Muscle layer of colon (tissue), 2 donors: ENCODE results near the gene ARMS2.

ENCODE experiments used
- H3K27ac ChIP-seq: one replicate; pipeline ENCODE4 v1.7.0; 2013; ENCODE audit warnings: low read depth, mild to moderate bottlenecking, low read length, moderate library complexity
- H3K27me3 ChIP-seq, 2 donors: one replicate each; pipeline ENCODE4 v1.7.0; 2013; ENCODE audit warnings: low read length in 2 of 2, mild to moderate bottlenecking in 2 of 2; ENCODE audit not compliant: insufficient read depth in 2 of 2, control insufficient read depth in 1 of 2
- H3K36me3 ChIP-seq: one replicate; pipeline ENCODE4 v1.7.0; 2013; ENCODE audit warnings: mild to moderate bottlenecking, low read length; ENCODE audit not compliant: insufficient read depth
- H3K4me1 ChIP-seq: one replicate; pipeline ENCODE4 v1.7.0; 2013; ENCODE audit warnings: mild to moderate bottlenecking, low read length; ENCODE audit not compliant: insufficient read depth
- H3K4me3 ChIP-seq, 2 donors: one replicate each; pipeline ENCODE4 v1.7.0; 2013; ENCODE audit warnings: low read length in 2 of 2, low read depth in 1 of 2, mild to moderate bottlenecking in 1 of 2, moderate library complexity in 1 of 2
- H3K9ac ChIP-seq: one replicate; pipeline ENCODE4 v1.7.0; 2013; ENCODE audit warnings: low read length
- H3K9me3 ChIP-seq: one replicate; pipeline ENCODE4 v1.7.0; 2013; ENCODE audit warnings: mild to moderate bottlenecking, low read length
- donor health status: abdominal sarcoma.
- donor health status: Adenocarcinoma of cecum.

The ARMS2 gene

GRCh38 chr10:122490268-122490667 is 35.8 kb downstream of the ARMS2 start:
- H3K27me3 ChIP-seq = no peaks in the 10 kb centered on the region
- H3K27ac ChIP-seq = no peak overlapping the region
- H3K36me3 ChIP-seq = no peaks in the 10 kb centered on the region
- H3K9ac ChIP-seq = no peak overlapping the region
- no peaks in the 10 kb centered on the region for H3K9me3 ChIP-seq
- no peak overlapping the region for H3K4me3 ChIP-seq
- H3K4me1 ChIP-seq = peaks cover 72% of the 10 kb centered on the region

GRCh38 chr10:122490786-122491680 is 36.6 kb downstream of the ARMS2 start:
- H3K27ac ChIP-seq = peak overlapping the region; percentile 59
- H3K4me1 ChIP-seq = peaks cover 71% of the 10 kb centered on the region
- no peaks in the 10 kb centered on the region for H3K36me3 ChIP-seq
- no peaks in the 10 kb centered on the region for H3K27me3 ChIP-seq
- H3K9me3 ChIP-seq = no peaks in the 10 kb centered on the region
- H3K9ac ChIP-seq = no peak overlapping the region
- H3K4me3 ChIP-seq = no peak overlapping the region

- no peaks in the 10 kb centered on the region for H3K9me3 ChIP-seq
- H3K9ac ChIP-seq = no peak overlapping the region
- no peak overlapping the region for H3K4me3 ChIP-seq
- peaks cover 61% of the 10 kb centered on the region for H3K4me1 ChIP-seq
- peak overlapping the region; percentile 59 for H3K27ac ChIP-seq
- no peaks in the 10 kb centered on the region for H3K36me3 ChIP-seq
- H3K27me3 ChIP-seq = no peaks in the 10 kb centered on the region
These were observed 37.6 kb downstream of the ARMS2 start for GRCh38 chr10:122492006-122492405.

- Histone ChIP-seq H3K36me3 (no peaks in the 10 kb centered on the region), H3K4me1 (peaks cover 51% of the 10 kb centered on the region), H3K27ac (peak overlapping the region; percentile 74), H3K27me3 (no peaks in the 10 kb centered on the region), H3K9ac (peak overlapping the region; percentile 14), H3K4me3 (no peak overlapping the region), H3K9me3 (no peaks in the 10 kb centered on the region)
These were observed 38.6 kb downstream of the ARMS2 start for GRCh38 chr10:122492999-122493481.

GRCh38 chr10:122493761-122494160 is 39.3 kb downstream of the ARMS2 start:
- Histone ChIP-seq H3K4me3 (no peak overlapping the region), H3K27ac (no peak overlapping the region), H3K36me3 (no peaks in the 10 kb centered on the region), H3K27me3 (no peaks in the 10 kb centered on the region), H3K4me1 (peaks cover 50% of the 10 kb centered on the region), H3K9ac (no peak overlapping the region), H3K9me3 (no peaks in the 10 kb centered on the region)

GRCh38 chr10:122494173-122494820 is 39.8 kb downstream of the ARMS2 start:
- H3K4me1 ChIP-seq = peaks cover 55% of the 10 kb centered on the region
- no peaks in the 10 kb centered on the region for H3K36me3 ChIP-seq
- no peak overlapping the region for H3K27ac ChIP-seq
- H3K27me3 ChIP-seq = no peaks in the 10 kb centered on the region
- H3K9ac ChIP-seq = no peak overlapping the region
- no peak overlapping the region for H3K4me3 ChIP-seq
- H3K9me3 ChIP-seq = no peaks in the 10 kb centered on the region

GRCh38 chr10:122494833-122495232 is 40.4 kb downstream of the ARMS2 start:
- H3K27me3 ChIP-seq = no peaks in the 10 kb centered on the region
- no peaks in the 10 kb centered on the region for H3K9me3 ChIP-seq
- no peak overlapping the region for H3K27ac ChIP-seq
- H3K9ac ChIP-seq = no peak overlapping the region
- no peak overlapping the region for H3K4me3 ChIP-seq
- no peaks in the 10 kb centered on the region for H3K36me3 ChIP-seq
- H3K4me1 ChIP-seq = peaks cover 60% of the 10 kb centered on the region

GRCh38 chr10:122495406-122496340 is 41.2 kb downstream of the ARMS2 start:
- Histone ChIP-seq H3K9ac (no peak overlapping the region), H3K27me3 (no peaks in the 10 kb centered on the region), H3K9me3 (no peaks in the 10 kb centered on the region), H3K36me3 (no peaks in the 10 kb centered on the region), H3K27ac (no peak overlapping the region), H3K4me1 (peaks cover 66% of the 10 kb centered on the region), H3K4me3 (no peak overlapping the region)

GRCh38 chr10:122497241-122497640 is 42.8 kb downstream of the ARMS2 start:
- H3K27ac ChIP-seq = no peak overlapping the region
- no peak overlapping the region for H3K4me3 ChIP-seq
- H3K9ac ChIP-seq = no peak overlapping the region
- no peaks in the 10 kb centered on the region for H3K9me3 ChIP-seq
- H3K4me1 ChIP-seq = peaks cover 56% of the 10 kb centered on the region
- H3K36me3 ChIP-seq = no peaks in the 10 kb centered on the region
- H3K27me3 ChIP-seq = no peaks in the 10 kb centered on the region

GRCh38 chr10:122498521-122498920 is 44.1 kb downstream of the ARMS2 start:
- H3K9ac ChIP-seq = no peak overlapping the region
- H3K27me3 ChIP-seq = no peaks in the 10 kb centered on the region
- no peaks in the 10 kb centered on the region for H3K36me3 ChIP-seq
- no peaks in the 10 kb centered on the region for H3K9me3 ChIP-seq
- H3K4me1 ChIP-seq = peaks cover 44% of the 10 kb centered on the region
- peak overlapping the region; percentile 18 for H3K27ac ChIP-seq
- no peak overlapping the region for H3K4me3 ChIP-seq

- Histone ChIP-seq H3K27me3 (no peaks in the 10 kb centered on the region), H3K4me1 (peaks cover 45% of the 10 kb centered on the region), H3K4me3 (no peak overlapping the region), H3K9ac (no peak overlapping the region), H3K36me3 (no peaks in the 10 kb centered on the region), H3K27ac (peak overlapping the region; percentile 18), H3K9me3 (no peaks in the 10 kb centered on the region)
These were observed 44.6 kb downstream of the ARMS2 start for GRCh38 chr10:122499012-122499411.
